ENCODE results near the gene GIMAP4. TPM values are rescaled to one million over a fixed set of nuclear protein-coding genes. Genes with fewer than 3 reads are reported as not detected.
"Not testable (repeated sequence)": the region's sequence is repeated elsewhere in the genome, so short reads cannot be mapped to it uniquely, and the experiment has no call there.

Gene GIMAP4
- total RNA-seq, 1 donor, result not detected

DNA sequence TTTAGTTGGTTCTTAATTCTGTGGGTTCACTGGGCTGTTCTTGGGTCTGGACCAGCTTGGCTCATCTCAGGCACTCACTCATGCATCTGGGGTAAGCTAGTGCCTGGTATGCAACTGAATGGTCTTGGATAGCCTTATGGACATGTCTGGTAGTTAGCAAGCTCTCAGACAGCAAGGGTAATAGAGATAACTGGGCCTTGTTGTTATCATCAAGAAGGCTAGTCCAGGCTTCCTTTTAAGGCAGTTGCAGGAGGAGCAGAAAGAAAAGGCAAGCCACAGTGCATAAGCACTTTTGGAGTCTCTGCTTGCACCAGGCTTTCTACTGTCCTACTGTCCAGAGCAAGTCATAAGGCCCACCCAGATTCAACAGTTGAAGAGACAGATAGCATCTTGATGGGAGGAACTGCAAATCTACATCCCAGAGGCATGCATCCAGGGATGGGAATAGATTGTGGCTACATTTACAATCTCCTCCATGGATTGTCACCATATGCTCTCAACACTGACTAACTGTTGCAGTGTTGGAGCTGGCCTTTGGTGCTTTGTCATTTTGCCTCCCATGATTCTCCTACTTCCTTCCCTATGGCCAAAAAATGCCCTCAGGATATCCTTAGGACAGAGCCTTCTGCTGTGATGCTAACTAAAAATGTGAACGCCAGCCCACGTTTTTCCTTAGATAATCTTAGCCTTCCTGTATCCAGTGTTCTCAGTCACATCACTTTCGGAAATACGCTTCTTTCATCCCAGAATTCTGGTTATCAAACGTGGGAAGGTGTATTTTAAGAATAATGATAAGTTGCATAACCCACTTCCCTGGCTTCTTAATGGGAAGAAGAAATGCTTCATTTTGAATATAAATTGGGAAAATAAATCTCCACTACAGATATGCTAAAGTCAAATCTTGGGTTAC is 3.6 kb downstream of the GIMAP4 start:
- no peak overlapping the region for H3K4me2 ChIP-seq (ENCODE audit: insufficient read depth, low read length)
- no peak overlapping the region for H2AFZ ChIP-seq (ENCODE audit: low read length)
- TF ChIP-seq, protein P1, sequence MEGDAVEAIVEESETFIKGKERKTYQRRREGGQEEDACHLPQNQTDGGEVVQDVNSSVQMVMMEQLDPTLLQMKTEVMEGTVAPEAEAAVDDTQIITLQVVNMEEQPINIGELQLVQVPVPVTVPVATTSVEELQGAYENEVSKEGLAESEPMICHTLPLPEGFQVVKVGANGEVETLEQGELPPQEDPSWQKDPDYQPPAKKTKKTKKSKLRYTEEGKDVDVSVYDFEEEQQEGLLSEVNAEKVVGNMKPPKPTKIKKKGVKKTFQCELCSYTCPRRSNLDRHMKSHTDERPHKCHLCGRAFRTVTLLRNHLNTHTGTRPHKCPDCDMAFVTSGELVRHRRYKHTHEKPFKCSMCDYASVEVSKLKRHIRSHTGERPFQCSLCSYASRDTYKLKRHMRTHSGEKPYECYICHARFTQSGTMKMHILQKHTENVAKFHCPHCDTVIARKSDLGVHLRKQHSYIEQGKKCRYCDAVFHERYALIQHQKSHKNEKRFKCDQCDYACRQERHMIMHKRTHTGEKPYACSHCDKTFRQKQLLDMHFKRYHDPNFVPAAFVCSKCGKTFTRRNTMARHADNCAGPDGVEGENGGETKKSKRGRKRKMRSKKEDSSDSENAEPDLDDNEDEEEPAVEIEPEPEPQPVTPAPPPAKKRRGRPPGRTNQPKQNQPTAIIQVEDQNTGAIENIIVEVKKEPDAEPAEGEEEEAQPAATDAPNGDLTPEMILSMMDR (IDR thresholded peaks at IDR 0.05; ENCODE audit: extremely low read depth, low read depth, low read length), result no peak
- H3K36me3 ChIP-seq (ENCODE audit: insufficient read depth, low read length), result no peaks in the 10 kb centered on the region
- no peaks in the 10 kb centered on the region for H3K79me2 ChIP-seq (ENCODE audit: insufficient read depth, low read length)
- no peaks in the 10 kb centered on the region for H4K20me1 ChIP-seq (ENCODE audit: insufficient read depth, low read length)
- no peaks in the 10 kb centered on the region for H3K4me1 ChIP-seq (ENCODE audit: insufficient read depth, low read length)
- no peak for DNase-seq (ENCODE audit: insufficient read length, low spot score, missing footprints)
- H3K27me3 ChIP-seq (ENCODE audit: insufficient read depth, low read length), result no peaks in the 10 kb centered on the region
- H3K27ac ChIP-seq (ENCODE audit: low read depth, low read length), result no peak overlapping the region
- peaks cover 2% of the 10 kb centered on the region for H3K9me3 ChIP-seq (ENCODE audit: low read depth, low read length)
- H3K4me3 ChIP-seq (ENCODE audit: insufficient read depth, low read length), result no peak overlapping the region

DNA sequence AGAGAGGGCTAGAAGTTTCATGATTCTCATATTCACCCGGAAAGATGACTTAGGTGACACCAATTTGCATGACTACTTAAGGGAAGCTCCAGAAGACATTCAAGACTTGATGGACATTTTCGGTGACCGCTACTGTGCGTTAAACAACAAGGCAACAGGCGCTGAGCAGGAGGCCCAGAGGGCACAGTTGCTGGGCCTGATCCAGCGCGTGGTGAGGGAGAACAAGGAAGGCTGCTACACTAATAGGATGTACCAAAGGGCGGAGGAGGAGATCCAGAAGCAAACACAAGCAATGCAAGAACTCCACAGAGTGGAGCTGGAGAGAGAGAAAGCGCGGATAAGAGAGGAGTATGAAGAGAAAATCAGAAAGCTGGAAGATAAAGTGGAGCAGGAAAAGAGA is 5.3 kb downstream of the GIMAP4 start:
- Histone ChIP-seq H3K9me3 (ENCODE audit: low read depth, low read length) (peaks cover 2% of the 10 kb centered on the region), H3K4me2 (ENCODE audit: insufficient read depth, low read length) (no peak overlapping the region), H3K79me2 (ENCODE audit: insufficient read depth, low read length) (no peaks in the 10 kb centered on the region), H3K27me3 (ENCODE audit: insufficient read depth, low read length) (no peaks in the 10 kb centered on the region), H3K4me1 (ENCODE audit: insufficient read depth, low read length) (no peaks in the 10 kb centered on the region), H4K20me1 (ENCODE audit: insufficient read depth, low read length) (no peaks in the 10 kb centered on the region), H2AFZ (ENCODE audit: low read length) (no peak overlapping the region), H3K4me3 (ENCODE audit: insufficient read depth, low read length) (no peak overlapping the region), H3K36me3 (ENCODE audit: insufficient read depth, low read length) (no peaks in the 10 kb centered on the region), H3K27ac (ENCODE audit: low read depth, low read length) (no peak overlapping the region)
- DNase-seq (ENCODE audit: insufficient read length, low spot score, missing footprints), result no peak
- TF ChIP-seq, protein P1 (IDR thresholded peaks at IDR 0.05; ENCODE audit: extremely low read depth, low read depth, low read length), result no peak

DNA sequence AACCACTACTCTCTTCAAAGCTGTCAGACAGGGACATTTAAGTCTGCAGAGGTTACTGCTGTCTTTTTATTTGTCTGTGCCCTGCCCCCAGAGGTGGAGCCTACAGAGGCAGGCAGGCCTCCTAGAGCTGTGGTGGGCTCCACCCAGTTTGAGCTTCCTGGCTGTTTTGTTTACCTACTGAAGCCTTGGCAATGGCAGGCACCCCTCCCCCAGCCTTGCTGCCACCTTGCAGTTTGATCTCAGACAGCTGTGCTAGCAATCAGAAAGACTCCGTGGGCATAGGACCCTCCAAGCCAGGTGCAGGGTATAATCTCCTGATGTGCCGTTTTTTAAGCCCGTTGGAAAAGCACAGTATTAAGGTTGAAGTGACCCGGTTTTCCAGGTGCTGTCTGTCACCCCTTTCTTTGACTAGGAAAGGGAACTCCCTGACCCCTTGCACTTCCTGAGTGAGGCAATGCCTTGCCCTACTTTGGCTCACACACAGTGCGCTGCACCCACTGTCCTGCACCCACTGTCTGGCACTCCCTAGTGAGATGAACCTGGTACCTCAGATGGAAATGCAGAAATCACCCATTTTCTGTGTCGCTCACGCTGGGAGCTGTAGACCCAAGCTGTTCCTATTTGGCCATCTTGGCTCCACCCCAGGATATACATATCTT is 12.9 kb downstream of the GIMAP4 start:
- not testable (repeated sequence) for H3K9me3 ChIP-seq (ENCODE audit: low read depth, low read length); H3K36me3 ChIP-seq (ENCODE audit: insufficient read depth, low read length); H3K27me3 ChIP-seq (ENCODE audit: insufficient read depth, low read length); H3K4me2 ChIP-seq (ENCODE audit: insufficient read depth, low read length); H3K4me3 ChIP-seq (ENCODE audit: insufficient read depth, low read length); DNase-seq (ENCODE audit: insufficient read length, low spot score, missing footprints); H3K27ac ChIP-seq (ENCODE audit: low read depth, low read length); H3K79me2 ChIP-seq (ENCODE audit: insufficient read depth, low read length); H4K20me1 ChIP-seq (ENCODE audit: insufficient read depth, low read length); H2AFZ ChIP-seq (ENCODE audit: low read length); H3K4me1 ChIP-seq (ENCODE audit: insufficient read depth, low read length)

DNA sequence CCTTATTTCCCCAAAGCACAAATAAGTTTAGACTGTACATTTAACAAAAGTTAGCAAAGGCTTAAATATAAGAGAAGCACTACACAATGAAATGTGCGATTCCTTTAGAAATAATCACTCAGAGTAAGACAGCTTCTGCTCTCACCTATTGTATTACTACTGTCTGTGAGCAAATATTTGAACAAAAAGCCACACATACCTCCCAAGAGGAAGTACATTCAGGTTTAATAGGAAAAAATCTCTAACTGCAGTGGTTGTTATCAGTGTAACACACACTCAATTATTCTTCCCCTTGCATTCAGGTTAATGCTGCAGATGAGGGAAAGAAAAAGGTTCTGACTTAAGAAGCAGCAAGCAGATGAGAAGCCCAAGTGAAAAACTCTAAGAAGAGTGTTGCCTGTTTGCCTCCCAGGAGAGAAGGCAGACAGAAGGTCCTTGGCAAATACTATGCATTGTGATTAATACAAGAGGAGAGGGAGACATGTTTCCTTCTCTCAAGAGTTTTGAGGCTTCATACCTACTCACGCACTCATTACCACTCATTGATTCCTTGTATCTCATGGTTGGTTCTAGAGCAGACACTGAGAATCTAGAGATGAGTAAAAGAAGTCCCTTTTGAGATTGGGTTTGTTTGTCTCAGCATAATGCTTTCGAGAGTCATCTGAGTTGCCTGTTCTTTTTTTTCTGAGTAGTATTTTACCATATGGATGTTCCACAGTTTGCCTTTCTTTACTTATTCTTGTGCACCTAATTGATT is 13.6 kb downstream of the GIMAP4 start:
- Histone ChIP-seq H3K4me2 (ENCODE audit: insufficient read depth, low read length) (no peak overlapping the region), H3K4me3 (ENCODE audit: insufficient read depth, low read length) (no peak overlapping the region), H3K27ac (ENCODE audit: low read depth, low read length) (no peak overlapping the region), H3K9me3 (ENCODE audit: low read depth, low read length) (no peaks in the 10 kb centered on the region), H3K36me3 (ENCODE audit: insufficient read depth, low read length) (no peaks in the 10 kb centered on the region), H2AFZ (ENCODE audit: low read length) (no peak overlapping the region), H4K20me1 (ENCODE audit: insufficient read depth, low read length) (no peaks in the 10 kb centered on the region), H3K4me1 (ENCODE audit: insufficient read depth, low read length) (no peaks in the 10 kb centered on the region), H3K27me3 (ENCODE audit: insufficient read depth, low read length) (no peaks in the 10 kb centered on the region), H3K79me2 (ENCODE audit: insufficient read depth, low read length) (no peaks in the 10 kb centered on the region)
- TF ChIP-seq, protein P1 (IDR thresholded peaks at IDR 0.05; ENCODE audit: extremely low read depth, low read depth, low read length), result no peak
- no peak for DNase-seq (ENCODE audit: insufficient read length, low spot score, missing footprints)

Measured in osteoblast (primary cell).